T-helper 2 cell (primary cell): ENCODE measurements around the gene DAAM1.

Source experiments
- DNase-seq, 5 experiments: peaks; one replicate each; pipeline versions ENCODE4 v3.0.0 to v3.0.0-alpha.2; 2012 to 2022

Gene DAAM1

GRCh38 chr14:59187802-59188460 is 536 bp upstream of the DAAM1 start:
- peak; percentile 1 to 62 (median 37) for DNase-seq

- DNase-seq: peak in 3 of 5 experiments; percentile 5 to 36 (median 16)
These were observed 771 bp downstream of the DAAM1 start for GRCh38 chr14:59189091-59189785.

GRCh38 chr14:59189786-59190368 is 1.4 kb downstream of the DAAM1 start:
- DNase-seq: peak; percentile 50 to 85 (median 61)

GRCh38 chr14:59190372-59190771 is 1.9 kb downstream of the DAAM1 start:
- DNase-seq: no peak

- DNase-seq: no peak
These were observed 7.4 kb downstream of the DAAM1 start for GRCh38 chr14:59195912-59196311.

GRCh38 chr14:59197695-59198262 is 9.3 kb downstream of the DAAM1 start:
- DNase-seq: no peak

- no peak for DNase-seq
These were observed 10.7 kb downstream of the DAAM1 start for GRCh38 chr14:59199205-59199604.

GRCh38 chr14:59199614-59200013 is 11.1 kb downstream of the DAAM1 start:
- no peak for DNase-seq

GRCh38 chr14:59200195-59200594 is 11.7 kb downstream of the DAAM1 start:
- DNase-seq: no peak

GRCh38 chr14:59202031-59202430 is 13.6 kb downstream of the DAAM1 start:
- peak in 2 of 5 experiments; percentile 10 to 21 for DNase-seq

- no peak for DNase-seq
These were observed 15.8 kb downstream of the DAAM1 start for GRCh38 chr14:59204305-59204704.

- no peak for DNase-seq
These were observed 18.4 kb downstream of the DAAM1 start for GRCh38 chr14:59206892-59207291.

- DNase-seq: no peak
These were observed 19.1 kb downstream of the DAAM1 start for GRCh38 chr14:59207506-59207933.

GRCh38 chr14:59208224-59208814 is 19.9 kb downstream of the DAAM1 start:
- no peak for DNase-seq

- no peak for DNase-seq
These were observed 20.5 kb downstream of the DAAM1 start for GRCh38 chr14:59208954-59209353.

GRCh38 chr14:59210621-59211020 is 22.2 kb downstream of the DAAM1 start:
- no peak for DNase-seq

- DNase-seq: no peak
These were observed 25.2 kb downstream of the DAAM1 start for GRCh38 chr14:59213368-59214315.

- DNase-seq: no peak
These were observed 26.3 kb downstream of the DAAM1 start for GRCh38 chr14:59214702-59215302.

GRCh38 chr14:59215322-59215721 is 26.9 kb downstream of the DAAM1 start:
- no peak for DNase-seq

- no peak for DNase-seq
These were observed 27.3 kb downstream of the DAAM1 start for GRCh38 chr14:59215757-59216156.

GRCh38 chr14:59217011-59217410 is 28.5 kb downstream of the DAAM1 start:
- no peak for DNase-seq

- DNase-seq: no peak
These were observed 33.1 kb downstream of the DAAM1 start for GRCh38 chr14:59221568-59221967.
